H54 (cell line): Measurements from ENCODE around the gene PPFIA3.
"Not testable (repeated sequence)": the region's sequence is repeated elsewhere in the genome, so short reads cannot be mapped to it uniquely, and the experiment has no call there.

Experiments
- DNase-seq: peaks from one replicate; pipeline ENCODE4 v3.0.0; 2011; ENCODE audit warnings: low spot score, mixed read lengths; ENCODE audit not compliant: insufficient read length
- FAIRE-seq: peaks from 3 replicates; lab custom pipeline; 2011; peaks lifted over from hg19 to GRCh38; lab: Jason Lieb, UNC
- POLR2A ChIP-seq: IDR thresholded peaks from 2 replicates; pipeline ENCODE4 v1.6.1; 2011; ENCODE audit warnings: low read depth, mild to moderate bottlenecking, low read length

PPFIA3 gene

GRCh38 chr19:49119411-49120324 lies at the start of gene PPFIA3:
TSS of gene PPFIA3 (plus strand) at chr19:49119544. CDS start at chr19:49127874, 8,330 bp downstream.
- DNase-seq = peak; percentile 57
- no peak for FAIRE-seq
- no peak for TF ChIP-seq POLR2A

DNA sequence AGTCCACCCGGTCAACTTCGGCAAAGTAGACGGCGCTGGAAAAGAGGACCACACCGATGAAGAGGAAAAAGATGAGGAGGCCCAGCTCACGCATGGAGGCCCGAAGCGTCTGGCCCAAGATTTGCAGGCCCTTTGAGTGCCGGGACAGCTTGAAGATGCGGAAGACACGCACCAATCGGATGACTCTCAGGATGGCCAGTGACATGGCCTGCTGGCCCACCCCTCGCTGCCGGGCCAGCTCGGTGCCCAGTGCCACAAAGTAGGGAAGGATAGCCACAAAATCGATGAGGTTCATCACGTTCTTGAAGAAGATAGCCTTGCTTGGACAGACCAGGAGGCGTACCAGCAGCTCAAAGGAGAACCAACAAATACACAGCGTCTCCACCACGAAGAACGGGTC lies 48.9 kb upstream of the PPFIA3 start:
- TF ChIP-seq POLR2A = no peak

DNA sequence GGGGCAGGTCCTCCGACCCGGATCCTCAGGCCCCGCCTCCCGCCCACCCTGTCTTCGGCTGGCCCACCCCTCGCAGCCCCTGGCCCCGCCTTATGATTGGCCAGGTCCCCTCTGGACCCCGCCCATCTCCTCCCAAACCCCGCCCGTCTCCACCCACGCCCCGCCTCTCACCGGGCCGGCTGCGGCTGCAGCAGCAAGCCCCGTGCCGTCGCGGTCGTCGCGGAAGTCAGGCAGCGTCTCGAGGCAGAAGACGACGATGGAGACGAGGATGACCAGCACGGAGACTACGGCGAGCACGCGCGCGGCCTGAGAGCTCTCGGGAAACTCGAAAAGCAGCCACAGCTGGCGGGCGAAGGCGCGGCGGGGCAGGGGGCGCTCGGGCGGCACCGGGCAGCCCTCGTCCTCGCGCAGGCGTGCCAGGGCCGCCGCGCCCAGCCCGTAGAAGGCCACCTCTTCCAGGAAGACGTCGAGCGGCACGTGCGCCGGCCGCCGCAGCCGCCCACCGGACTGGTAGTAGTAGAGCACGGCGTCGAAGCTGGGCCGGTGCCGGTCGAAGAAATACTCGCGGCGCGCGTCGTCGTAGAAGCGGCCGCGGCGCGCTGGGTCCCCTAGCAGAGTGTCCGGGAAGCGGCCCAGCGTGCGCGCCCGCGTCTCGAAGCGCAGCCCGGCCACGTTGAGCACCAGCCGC lies 47.3 kb upstream of the PPFIA3 start:
- no peak for DNase-seq
- TF ChIP-seq POLR2A = no peak
- FAIRE-seq = no peak

More for the DNA sequence above, 48.9 kb upstream of the PPFIA3 start:
- FAIRE-seq (no peak), DNase-seq (no peak)

DNA sequence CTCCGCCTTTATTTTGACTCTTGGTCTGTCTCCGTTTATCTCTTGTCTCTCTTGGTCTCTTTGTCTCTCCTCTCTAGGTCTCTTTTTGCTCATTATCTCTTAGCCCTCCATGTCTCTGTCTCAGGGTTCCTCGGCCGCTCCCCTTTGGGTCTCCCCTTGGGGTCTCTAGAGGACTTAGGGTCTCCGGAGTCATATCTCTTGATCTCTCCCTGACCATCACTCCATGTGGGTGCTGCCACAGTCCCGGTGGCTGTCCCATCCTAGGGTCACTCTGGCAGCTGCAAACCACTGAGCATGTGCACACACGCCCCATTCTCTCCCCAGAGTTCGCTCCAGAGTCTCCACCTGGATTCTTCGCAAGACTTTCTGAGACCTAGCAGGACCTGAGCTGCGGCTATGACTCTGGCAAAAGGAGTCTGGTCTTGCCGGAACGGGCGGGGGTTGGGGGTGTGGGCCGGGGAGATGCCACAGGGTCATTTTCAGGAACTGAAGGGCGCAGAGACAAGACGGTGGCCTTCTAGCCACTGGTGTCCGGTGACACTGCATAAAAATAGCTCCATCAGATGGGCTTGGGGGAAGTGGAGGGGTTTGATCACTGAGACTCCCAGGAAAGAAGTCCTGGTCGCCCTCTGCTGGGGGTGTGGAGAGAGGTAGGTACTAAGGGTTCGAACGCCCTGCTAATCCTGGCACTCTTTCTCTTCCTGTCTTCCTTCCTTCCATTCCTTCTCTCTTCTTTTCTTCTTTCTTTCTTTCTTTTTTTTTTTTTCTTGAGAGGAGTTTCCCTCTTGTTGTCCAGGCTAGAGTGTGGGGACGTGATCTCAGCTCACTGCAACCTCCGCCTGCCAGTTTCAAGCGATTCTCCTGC lies 45.6 kb upstream of the PPFIA3 start:
- no peak for TF ChIP-seq POLR2A
- FAIRE-seq (no peak), DNase-seq (no peak)

- DNase-seq, FAIRE-seq: not testable (repeated sequence)
These were observed 44.5 kb upstream of the PPFIA3 start for GRCh38 chr19:49074869-49075268.

- FAIRE-seq (no peak), DNase-seq (no peak)
- TF ChIP-seq POLR2A = no peak
These were observed 39.0 kb upstream of the PPFIA3 start for GRCh38 chr19:49080392-49080791.

DNA sequence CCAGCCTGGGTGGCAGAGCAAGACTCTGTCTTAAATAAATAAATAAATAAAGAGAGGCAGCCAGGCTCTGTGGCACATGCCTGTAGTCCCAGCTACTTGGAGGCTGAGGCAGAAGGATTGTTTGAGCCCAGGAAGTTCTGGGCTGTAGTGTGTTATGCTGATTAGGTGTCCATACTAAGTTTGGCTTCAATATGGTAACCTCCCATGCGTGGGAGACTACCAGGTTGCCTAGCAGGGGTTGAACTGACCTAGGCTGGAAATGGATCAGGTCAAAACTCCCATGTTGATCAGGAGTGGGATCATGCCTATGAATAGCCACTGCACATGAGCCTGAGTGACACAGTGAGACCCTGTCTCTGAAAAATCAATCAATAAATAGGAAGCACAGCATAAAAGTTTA lies 38.1 kb upstream of the PPFIA3 start:
- DNase-seq = no peak
- no peak for TF ChIP-seq POLR2A
- no peak for FAIRE-seq

DNA sequence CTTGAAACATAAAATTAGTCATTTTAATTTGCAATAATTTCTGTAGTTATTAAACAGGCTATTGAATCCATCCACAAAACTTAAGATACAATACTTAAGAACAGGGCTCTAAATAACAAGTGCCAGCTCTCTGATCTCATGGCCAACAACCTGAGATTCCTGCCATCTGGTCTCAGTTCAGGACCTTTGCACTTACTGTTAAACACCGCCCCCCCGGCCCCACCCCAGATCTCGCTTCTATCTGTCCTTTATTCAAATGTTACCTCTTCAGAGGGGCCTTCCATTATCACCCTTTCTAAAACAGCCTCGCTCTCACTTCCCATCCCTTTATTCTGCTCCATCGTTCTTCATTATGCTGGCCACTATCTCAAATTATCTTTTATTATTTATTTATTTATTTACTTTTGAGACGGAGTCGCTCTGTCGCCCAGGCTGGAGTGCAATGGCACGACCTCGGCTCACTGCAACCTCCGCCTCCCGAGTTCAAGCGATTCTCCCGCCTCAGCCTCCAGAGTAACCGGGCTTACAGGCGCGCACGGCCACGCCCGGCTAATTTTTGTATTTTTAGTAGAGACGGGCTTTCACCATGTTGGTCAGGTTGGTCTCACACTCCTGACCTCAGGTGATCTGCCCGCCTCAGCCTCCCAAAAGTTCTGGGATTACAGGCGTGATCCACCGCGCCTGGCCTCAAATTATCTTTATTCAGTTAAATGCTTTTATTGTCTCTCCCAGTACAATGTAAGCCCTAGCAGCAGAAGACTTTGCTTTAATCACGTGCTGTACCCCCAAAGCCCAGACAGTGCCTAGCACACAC lies 34.9 kb upstream of the PPFIA3 start:
- FAIRE-seq (no peak), DNase-seq (no peak)
- TF ChIP-seq POLR2A = no peak

- peak; percentile 95 for DNase-seq
- TF ChIP-seq POLR2A = peak; percentile 65; the same call in 1 of the 2 replicates
- FAIRE-seq = no peak
These were observed 34.1 kb upstream of the PPFIA3 start, which contains the start of gene SNRNP70 for GRCh38 chr19:49085020-49085867. TSS of gene SNRNP70 (plus strand) at chr19:49085451. CDS start at chr19:49086415, 964 bp downstream.

DNA sequence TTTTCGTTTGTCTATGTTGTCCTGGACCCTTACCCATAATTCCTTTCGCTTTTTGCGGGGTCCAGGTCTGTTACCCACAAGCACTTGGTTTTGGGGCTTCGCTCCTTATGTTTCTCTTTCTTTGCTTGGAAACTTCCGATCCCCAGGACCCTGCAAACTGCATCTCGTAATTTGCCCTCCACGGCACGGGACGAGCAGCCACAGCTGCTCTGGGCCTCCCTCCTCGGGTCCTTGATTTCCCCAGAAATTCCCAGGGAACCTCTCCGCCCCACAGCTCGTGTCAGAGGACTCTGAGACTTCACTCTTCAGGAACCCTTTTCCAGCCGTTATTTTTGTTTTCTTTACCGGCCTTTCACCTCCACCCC lies 33.5 kb upstream of the PPFIA3 start:
- TF ChIP-seq POLR2A = no peak
- FAIRE-seq (no peak), DNase-seq (no peak)

DNA sequence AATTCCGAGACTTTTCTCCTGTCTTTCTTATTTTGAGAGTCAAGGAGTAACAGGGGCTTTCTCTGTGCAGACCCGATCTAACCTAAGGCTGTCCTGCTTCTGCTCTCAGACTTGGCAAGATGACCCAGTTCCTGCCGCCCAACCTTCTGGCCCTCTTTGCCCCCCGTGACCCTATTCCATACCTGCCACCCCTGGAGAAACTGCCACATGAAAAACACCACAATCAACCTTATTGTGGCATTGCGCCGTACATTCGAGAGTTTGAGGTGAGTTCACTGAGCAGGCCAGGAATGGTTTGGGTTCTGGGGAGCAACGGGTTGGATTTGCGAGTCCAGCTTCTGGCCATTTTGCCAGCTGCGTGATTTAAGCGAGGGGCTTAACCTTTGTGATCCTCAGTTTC lies 33.0 kb upstream of the PPFIA3 start:
- TF ChIP-seq POLR2A = no peak
- FAIRE-seq (no peak), DNase-seq (no peak)

- DNase-seq (no peak), FAIRE-seq (no peak)
- no peak for TF ChIP-seq POLR2A
These were observed 27.8 kb upstream of the PPFIA3 start for GRCh38 chr19:49091391-49092038.
